ENCODE measurements around the gene GLIPR1.
"Not testable (repeated sequence)": the region's sequence is repeated elsewhere in the genome, so short reads cannot be mapped to it uniquely, and the experiment has no call there.

The GLIPR1 gene

DNA sequence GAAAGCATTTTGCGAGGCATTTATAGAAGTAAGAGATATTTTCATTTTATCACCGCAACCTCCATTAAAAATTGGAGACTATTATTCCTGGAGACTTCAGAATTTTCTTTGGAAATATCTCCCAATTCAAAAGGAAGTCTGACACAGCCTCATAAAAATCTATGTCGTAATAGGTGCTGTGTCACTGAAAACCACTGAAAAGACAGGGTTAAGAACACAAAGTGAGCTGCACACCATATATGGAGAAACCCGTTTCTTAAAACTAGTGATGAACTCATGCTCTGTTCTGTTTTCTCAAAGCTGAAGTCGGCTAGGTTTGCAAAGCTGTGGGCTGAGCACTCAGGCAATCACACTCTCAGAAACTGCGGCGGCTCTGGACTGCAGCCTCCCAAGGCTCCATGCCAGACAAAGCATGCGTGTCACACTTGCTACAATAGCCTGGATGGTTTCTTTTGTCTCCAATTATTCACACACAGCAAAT is at the start of gene GLIPR1:
Gene GLIPR1, plus strand, starts transcription at position 287 of the 481 bp plus-strand sequence. Its CDS starts 126 bp downstream, at position 413.
- peak; percentile 17 for DNase-seq (ENCODE audit: low spot score)

DNA sequence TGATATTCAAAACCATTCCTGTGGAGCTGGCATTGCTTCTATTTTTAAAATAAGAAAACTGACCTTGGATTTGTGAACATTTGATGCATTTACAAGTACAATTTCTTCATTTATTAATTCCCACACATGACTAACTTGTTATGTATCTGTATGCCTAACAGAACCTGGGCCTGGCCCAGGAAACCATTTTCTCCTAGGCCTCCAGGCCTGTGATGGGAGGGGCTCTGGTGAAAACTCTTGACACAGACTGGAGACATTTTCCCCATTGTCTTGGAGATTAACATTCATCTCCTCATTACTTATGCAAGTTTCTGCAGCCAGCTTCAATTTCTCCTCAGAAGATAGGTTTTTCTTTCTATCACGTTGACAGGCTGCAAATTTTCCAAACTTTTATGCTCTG is 47.6 kb upstream of the GLIPR1 start:
- DNase-seq (ENCODE audit: low spot score), result no peak

DNA sequence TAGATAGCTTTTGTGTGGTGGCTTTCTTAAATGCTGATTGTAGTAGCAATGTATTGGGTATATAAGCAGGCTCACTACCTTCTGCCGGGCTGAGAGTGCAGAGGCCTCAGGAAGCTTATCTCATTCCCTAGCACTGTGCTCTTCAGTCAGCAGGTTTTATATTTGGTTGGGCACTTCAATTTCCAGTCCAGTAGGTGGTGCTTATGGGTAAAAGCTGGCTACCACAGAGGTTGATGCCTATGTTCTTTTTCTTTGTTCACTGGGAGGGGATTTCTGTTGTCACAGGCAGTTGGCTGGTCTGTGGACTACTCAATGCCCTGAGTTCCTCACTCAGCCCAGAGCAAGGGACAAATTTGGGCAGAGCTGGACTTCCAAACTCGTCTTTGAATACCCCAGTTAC is 43.0 kb upstream of the GLIPR1 start:
- no peak for DNase-seq (ENCODE audit: low spot score)

DNA sequence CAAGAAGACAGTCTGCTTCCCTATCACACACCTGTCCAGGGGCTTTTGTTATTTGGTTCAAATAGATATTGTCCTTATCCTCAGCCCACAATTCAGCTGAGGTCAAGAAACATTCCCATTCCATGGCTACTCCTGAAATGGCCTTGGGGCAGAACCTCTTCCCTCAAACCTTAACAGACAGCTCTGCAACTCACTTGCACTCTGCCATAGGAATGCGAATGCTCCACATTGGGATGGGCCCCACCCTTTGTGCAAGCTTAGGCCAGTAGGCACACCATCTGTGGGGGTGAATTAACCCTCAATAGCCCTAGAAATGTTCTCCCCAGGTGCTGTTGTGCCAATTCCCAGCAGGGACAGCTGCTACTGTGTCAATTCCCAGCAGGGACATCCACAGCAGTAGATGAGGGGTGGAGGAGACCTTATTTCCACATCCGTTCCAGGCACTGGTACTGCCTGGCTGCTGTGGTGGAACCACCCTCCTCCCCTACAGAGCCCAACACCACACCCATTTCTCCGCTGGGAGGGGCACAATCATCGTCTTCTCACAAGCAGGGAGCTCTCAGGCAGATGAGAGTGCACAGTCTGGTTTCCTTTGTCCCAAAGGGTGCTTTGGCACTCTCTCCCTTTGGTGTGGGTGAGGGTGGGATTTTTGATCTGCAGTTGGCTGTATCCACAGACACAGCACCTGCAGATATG is 42.3 kb upstream of the GLIPR1 start:
- DNase-seq (ENCODE audit: low spot score), result no peak

DNA sequence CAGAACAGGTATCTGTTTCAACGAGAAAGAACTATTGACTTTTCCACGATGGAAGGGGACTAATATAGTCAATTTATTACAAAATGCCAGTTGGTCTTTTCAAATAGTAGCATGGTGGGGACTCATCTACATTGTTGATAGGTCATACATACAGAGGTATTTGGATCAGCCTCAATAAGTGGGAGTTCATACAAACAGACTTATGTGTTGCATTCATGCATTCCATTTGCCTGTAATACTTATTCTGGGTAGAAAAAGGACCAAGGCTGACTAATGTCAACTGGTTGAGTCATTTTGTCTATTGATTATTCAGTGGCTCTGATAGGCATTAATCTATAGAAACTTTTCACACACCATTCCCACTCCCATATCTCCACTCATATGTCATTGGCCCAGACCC is 41.5 kb upstream of the GLIPR1 start:
- no peak for DNase-seq (ENCODE audit: low spot score)

DNA sequence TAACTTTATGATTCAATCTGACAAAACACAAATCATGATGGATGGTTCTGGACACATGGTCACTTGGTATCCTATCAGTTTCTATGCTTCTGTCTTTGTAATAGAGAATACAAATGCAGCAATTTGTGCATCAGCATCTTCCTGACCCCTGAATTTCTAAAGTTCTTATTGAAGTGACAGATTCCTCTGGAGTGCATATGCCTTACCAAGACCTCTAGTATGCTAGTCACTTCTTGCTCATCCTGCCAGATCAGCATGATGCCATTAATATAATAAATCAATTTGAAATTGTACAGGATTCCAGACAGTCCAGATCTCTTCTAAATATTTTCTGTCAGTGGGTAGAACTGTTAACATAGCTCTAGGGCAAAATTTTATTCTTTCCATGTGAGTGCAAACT is 40.6 kb upstream of the GLIPR1 start:
- DNase-seq (ENCODE audit: low spot score), result no peak

DNA sequence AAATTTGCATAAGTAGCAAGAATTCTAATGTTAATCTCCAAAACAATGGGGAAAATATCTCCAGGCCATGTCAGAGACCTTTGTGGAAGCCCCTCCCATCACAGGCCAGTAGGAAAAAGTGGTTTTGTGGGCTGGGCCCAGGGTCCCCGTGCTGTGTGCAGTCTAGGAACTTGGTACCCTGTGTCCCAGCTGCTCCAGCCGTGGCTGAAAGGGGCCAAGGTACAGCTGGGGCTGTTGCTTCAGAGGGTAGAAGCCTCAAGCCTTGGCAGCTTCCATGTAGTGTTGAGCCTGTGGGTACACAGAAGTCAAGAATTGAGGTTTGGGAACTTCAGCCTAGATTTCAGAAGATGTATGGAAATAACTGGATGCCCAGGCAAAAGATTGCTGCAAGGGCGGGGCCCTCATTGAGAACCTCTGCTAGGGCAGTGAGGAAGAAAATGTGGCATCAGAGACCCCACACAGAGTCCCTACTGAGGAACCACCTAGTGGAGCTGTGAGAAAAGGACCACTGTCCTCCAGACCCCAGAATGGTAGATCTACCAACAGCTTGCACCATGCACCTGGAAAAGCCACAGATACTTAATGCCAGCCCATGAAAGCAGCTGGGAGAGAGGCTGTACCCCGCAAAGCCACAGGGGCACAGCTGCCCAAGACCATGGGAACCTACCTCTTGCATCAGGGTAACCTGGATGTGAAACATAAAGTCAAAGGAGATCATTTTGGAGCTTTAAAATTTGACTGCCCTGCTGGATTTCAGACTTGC is 38.7 kb upstream of the GLIPR1 start:
- DNase-seq (ENCODE audit: low spot score), result not testable (repeated sequence)

DNA sequence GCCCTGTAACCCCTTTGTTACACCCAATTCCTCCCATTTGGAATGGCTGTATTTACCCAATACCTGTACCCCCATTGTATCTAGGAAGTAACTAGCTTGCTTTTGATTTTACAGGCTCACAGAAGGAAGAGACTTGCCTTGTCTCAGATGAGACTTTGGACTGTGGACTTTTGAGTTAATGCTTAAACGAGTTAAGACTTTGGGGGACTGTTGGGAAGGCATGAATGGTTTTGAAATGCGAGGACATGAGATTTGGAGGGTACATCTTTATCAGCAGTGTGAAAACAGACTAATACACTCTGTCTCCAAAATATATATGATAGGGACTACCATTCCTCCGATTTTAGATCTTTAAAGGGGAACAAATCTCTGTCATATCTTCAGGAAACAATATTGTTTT is 38.1 kb upstream of the GLIPR1 start:
- not testable (repeated sequence) for DNase-seq (ENCODE audit: low spot score)

DNA sequence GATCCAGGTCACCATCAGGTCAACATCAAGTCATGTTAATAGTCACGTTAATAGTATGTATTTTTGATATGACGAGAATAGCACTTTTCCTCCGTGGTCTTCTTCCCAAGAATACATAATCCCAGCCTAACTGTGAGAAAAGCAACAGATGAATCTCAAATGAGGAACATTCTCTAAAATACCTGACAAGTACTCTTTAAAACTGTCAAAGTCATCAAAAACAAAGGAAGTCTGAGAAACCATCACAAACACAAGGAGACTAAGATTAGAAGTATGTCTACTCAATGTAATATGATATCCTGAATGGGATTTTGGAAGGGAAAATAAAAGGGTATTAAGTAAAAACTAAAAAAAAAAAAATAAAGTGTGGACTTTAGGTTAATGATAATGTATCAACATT is 36.8 kb upstream of the GLIPR1 start:
- DNase-seq (ENCODE audit: low spot score), result no peak

DNA sequence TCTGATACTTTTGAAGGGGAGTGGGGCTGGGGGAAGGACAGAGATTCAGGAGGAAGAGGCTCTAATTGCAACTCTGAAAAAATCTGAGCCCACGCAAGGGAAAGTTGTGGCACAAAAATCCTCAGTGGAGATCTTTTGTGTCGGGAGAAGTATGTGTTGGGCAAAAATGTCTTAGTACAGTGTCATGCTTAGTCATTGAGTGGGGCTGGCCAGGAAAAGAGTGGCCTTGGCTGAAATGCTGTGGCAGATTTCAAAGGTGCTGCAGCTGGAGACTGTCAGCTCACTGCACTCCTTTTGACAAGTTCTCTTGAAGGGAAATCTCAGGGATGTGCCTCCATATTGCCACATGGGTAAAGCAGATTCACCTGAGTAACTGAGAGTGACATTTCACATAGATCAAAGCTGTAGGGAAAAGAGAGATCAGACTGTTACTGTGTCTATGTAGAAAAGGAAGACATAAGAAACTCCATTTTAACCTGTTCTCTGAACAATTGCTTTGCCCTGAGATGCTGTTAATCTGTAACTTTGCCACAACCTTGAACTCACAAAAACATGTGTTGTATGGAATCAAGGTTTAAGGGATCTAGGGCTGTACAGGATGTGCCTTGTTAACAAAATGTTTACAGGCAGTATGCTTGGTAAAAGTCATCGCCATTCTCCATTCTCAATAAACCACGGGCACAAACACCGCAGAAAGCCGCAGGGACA is 36.0 kb upstream of the GLIPR1 start:
- no peak for DNase-seq (ENCODE audit: low spot score)

DNA sequence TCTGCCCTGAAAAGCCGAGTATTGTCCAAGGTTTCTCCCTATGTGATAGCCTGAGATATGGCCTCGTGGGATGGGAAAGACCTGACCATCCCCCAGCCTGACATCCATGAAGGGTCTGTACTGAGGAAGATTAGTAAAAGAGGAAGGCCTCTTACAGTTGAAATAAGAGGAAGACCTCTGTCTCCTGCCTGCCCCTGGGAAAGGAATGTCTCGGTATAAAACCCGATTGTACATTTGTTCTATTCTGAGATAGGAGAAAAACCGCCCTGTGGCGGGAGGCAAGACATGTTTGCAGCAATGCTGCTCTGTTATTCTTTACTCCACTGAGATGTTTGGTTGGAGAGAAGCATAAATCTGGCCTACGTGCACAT is 35.4 kb upstream of the GLIPR1 start:
- DNase-seq (ENCODE audit: low spot score), result not testable (repeated sequence)

DNA sequence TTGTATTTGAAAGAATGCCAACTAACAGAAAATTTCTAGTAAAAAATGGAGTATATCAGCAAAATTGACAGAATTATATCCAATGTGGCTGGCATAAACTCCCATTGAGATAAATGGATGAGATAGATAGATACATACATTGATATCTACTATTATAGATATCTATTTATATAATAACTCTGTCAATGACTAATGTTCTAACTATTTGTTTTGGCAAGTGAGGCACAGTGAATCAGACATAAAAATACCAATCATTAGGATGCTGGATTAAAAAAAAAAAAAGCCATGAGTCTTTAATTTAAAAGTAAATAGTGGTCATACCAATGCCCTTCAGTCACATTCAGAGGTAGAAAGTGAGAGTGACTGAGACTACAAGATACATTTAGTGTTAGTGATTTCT is 33.7 kb upstream of the GLIPR1 start:
- peak; percentile 16 for DNase-seq (ENCODE audit: low spot score)

DNA sequence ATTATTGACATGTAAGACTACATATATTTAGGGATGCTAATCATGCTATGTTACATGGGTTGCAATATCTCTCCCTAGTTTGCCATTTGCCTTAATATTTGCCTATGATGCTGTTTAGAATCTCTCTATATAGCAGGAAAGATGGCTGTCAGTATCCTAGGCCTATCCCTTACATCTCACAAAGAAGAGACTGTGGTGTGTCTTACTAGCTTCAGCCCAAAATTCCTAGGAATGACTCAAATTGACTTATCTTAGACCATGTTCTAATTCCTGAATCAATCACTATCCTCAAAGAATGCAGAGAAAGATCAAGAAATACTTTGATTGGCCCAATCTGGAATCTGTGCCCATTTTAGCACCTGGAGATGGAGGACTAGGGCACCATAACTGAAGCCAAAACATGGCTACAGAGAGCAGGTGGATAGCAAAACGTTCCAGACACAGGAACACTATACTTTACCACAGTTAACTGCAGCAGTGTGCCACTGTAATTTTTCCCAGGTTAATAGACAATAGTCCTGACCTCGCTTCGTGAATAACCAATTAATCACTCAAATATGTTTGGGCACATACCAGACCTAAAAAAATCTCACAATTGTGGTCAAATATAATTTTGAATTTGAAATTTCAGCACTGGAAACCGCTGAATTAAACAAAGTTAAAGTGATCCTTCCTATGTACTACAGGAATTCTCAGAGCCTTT is 32.7 kb upstream of the GLIPR1 start:
- no peak for DNase-seq (ENCODE audit: low spot score)

DNA sequence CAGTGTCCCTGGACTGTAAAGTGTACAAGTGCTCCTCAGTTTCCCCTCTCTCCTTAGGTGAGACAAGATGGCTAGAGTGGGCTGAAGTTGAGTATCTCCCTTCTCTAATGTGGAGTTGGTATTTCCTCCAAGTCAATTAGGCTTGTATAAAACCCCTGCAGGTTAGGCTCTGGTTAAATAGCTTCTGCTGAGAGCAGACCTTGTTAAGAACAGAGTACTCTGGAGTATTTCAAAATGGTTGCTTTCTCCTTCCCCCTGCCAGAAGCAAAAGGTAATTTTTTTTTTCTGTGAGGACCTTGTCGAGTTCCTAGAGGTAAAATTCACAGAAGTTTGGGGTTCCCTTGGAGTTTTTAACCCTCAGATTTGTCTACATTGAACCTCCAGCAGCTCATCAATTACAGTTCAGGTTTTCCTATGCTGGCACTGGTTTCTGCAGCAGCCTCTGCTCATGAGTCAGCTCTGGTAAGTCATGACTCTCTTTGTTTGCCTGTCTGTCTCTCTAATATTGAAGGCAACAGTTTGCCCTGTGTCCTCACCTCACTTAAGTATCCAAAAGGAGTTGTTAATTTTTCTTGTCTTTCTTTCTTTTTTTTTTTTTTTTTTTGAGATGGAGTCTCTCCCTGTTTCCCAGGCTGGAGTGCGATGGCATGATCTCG is 27.8 kb upstream of the GLIPR1 start:
- no peak for DNase-seq (ENCODE audit: low spot score)

DNA sequence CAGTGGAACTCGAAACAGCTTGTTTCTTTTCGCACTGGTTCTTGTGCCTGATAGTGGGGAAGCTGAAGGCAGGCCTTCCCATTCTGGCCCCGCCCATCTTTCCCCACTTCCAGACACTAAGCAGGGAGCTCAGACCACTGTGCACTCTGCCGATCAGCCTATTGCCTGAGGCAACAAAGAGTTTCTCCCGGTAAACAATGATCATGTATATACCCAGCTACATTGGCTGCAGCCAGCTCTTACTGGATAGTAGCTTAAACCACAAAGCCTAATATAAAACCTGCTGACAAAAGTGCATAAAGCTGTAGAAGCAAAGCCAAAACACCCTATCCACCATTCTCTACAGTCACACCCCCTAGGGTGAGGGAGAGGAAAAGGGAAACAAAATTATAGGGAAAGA is 24.7 kb upstream of the GLIPR1 start:
- no peak for DNase-seq (ENCODE audit: low spot score)

DNA sequence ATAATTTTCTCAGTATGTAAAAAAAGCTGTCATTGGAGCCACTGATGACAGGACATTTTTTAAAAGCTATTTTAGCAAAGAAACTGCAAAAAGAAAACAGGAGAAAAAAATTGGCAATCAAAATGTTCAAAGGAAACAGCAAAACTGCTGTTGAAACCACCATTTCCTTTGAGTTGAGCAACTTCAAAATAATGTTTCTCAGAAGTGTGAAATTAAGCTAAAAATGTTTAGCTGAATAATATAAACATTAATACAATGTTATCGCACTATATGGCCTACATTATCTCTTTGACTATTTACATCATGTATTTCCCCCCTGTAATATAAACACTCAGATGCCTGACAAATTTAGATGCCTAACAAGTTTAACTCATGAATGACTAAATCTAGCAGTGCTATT is 23.4 kb upstream of the GLIPR1 start:
- DNase-seq (ENCODE audit: low spot score), result no peak

DNA sequence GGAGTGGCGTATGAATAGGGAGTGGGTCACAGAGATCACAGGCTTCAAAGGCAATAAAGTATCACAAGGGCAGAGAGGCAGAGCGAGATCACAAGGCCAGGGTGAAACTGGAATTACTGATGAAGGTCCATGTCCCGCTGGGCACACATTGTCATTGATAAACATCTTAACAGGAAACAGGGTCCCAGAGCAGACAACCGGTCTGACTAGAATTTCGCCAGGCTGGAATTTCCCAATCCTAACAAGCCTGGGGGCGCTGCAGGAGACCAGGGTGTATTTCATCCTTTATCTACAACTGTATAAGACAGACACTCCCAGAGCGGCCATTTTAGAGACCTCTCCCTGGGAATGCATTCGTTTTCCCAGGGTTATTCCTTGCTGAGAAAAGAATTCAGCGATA is 22.7 kb upstream of the GLIPR1 start:
- DNase-seq (ENCODE audit: low spot score), result not testable (repeated sequence)

DNA sequence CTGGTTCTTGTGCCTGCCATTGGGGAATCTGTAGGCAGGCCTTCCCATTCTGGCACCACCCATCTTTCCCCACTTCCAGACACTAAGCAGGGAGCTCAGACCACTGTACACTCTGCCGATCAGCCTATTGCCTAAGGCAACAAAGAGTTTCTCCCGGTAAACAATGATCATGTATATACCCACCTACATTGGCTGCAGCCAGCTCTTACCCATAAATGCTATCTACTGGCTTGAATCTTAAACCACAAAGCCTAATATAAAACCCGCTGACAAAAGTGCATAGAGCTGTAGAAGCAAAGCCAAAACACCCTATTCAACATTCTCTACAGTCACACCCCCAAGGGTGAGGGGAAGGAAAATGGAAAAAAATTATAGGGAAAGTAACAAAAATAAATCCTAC is 20.8 kb upstream of the GLIPR1 start:
- no peak for DNase-seq (ENCODE audit: low spot score)

DNA sequence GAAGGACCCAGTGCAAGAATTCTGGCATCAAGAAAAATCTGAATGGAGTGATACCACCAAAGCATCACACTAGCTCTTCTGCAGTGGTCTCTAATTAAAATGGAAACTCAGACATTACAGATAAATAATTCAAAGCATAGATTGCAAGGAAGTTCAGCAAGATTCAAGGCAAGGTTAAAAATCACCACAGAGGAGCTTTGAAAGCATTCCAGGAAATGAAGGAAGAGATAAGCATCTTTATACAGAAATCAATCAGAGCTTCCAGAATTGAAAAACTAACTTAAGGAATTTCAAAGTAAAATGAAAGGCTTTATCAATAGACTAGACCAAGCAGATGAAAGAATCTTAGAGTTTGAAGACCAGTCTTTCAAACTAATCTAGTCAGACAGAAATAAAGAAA is 20.4 kb upstream of the GLIPR1 start:
- no peak for DNase-seq (ENCODE audit: low spot score)

DNA sequence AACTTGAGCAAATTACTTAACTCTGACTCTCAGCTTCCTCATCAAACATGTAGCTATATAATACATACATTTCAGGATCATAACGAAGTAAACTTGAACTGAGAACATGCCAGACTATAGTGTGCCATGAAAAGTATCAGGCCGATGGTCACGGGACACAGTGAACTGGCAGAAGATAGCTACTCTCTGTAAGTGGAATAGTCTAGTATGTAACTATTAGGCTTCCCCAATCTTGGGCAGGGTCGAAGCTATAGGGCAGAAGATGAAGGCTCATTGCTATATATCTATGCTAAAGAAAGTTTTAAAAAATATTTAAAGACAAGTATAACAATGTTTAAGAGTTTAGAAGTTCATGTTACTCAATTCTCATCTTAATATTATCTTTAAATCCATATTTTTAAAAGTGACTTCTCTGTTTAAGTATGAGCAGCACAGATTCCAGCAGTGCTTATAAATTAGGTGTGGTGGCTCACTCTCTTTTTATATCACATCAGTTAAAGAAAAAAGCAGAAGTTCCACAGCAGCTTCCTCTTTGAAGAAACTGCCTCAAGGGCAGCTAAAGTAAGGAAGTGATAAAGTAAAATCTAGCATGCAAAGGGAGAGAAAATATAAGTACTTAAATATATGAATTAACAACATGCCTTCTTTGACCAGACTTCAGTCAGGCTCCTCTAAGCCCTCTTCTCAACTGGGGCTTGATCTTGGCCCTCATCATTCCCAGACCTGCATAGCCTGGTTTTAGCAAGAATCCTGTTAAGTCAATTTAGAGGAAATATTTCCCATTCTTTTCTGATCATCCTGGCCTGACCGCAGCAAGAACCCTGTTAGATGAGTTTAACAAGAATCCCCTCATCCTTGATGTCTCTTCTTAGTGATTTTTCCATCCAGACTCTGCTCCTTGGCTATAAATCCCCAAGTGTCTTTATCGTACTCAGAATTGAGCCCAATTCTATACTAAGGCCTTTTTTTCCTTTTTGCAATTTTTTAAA is 8.4 kb upstream of the GLIPR1 start:
- no peak for DNase-seq (ENCODE audit: low spot score)

DNA sequence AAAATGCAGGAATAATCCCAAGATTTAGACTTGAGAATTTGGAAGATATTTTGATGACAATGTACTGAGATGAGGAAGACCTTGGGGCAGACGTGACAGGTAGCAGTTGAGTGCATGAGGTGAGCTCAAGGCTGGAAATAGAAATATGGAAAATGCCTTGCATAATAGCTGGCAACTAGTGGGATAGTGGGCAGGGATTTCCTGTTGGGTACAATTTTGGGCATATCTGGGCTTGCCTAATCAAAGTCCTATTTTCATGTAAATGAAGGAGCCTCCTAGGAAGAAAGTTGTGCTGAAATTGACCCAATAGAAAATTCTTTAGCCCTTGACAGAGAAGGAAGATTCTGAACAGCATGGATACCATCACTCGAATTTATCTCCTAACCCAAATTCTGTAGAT is 6.4 kb upstream of the GLIPR1 start:
- DNase-seq (ENCODE audit: low spot score), result no peak

Measured in kidney capillary endothelial cell (primary cell).